Measurements from ENCODE around the gene WDR33.

WDR33 gene

DNA sequence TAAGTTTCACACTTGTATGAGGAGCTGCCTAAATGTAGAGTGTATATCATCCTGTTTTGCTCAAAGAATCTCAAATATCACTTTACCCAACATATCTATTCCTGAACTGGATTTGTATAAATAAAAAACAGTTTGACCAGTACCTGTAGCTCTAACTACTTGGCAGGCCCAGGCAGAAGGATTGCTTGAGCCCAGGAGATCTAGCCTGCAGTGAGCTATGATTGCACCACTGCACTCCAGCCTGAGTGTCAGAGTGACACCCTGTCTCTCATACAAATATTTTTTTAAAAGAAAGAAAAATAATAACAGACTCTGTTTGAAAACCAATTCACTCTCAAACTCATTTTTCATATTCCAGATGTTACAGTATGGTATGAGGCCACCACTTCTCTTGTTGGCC, 127.9 kb downstream of the WDR33 start:
- H3K4me3 ChIP-seq (ENCODE audit: low read depth, low read length), result no peak overlapping the region
- TF ChIP-seq, protein P1, sequence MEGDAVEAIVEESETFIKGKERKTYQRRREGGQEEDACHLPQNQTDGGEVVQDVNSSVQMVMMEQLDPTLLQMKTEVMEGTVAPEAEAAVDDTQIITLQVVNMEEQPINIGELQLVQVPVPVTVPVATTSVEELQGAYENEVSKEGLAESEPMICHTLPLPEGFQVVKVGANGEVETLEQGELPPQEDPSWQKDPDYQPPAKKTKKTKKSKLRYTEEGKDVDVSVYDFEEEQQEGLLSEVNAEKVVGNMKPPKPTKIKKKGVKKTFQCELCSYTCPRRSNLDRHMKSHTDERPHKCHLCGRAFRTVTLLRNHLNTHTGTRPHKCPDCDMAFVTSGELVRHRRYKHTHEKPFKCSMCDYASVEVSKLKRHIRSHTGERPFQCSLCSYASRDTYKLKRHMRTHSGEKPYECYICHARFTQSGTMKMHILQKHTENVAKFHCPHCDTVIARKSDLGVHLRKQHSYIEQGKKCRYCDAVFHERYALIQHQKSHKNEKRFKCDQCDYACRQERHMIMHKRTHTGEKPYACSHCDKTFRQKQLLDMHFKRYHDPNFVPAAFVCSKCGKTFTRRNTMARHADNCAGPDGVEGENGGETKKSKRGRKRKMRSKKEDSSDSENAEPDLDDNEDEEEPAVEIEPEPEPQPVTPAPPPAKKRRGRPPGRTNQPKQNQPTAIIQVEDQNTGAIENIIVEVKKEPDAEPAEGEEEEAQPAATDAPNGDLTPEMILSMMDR (conservative IDR thresholded peaks at IDR 0.05; ENCODE audit: low read depth, low read length), result no peak
- no peak for DNase-seq (ENCODE audit: low read depth)

GRCh38 chr2:127681976-127682857, 128.8 kb downstream of the WDR33 start:
- DNase-seq (ENCODE audit: low read depth), result no peak
- TF ChIP-seq, protein P1 (conservative IDR thresholded peaks at IDR 0.05; ENCODE audit: low read depth, low read length), result no peak
- H3K4me3 ChIP-seq (ENCODE audit: low read depth, low read length), result no peak overlapping the region

- peak overlapping the region; percentile 25 for H3K4me3 ChIP-seq (ENCODE audit: low read depth, low read length)
- DNase-seq (ENCODE audit: low read depth), result peak; percentile 40
- TF ChIP-seq, protein P1 (conservative IDR thresholded peaks at IDR 0.05; ENCODE audit: low read depth, low read length), result no peak
Measured at GRCh38 chr2:127681288-127681804, 129.6 kb downstream of the WDR33 start.

DNA sequence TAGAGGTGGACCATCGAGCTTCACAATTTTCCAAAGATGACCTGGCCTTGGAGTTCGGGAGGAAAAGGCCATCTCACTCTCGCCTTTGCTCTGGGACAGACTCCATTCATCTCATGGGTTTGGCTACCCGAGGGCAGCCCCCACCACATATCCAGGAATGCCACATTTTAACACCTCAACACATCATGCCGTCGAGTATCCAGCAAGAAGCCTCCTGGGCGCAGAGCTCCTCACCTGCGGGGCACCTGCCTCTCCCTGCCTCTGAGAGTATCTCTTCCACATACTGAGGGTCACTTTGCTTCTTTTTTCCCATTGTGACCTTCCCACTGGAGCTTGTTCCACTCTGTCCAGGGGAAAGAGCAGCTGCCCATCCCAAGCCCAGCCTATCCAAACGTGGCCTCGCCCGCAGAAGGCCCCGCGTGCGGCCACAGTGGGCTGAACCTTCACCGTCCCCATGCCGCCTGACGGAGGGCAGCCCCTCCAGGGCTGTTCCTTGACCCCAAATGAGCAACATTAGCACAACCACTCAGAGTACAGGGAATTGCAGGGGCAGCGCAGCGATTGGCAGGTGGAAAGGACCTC, 130.2 kb downstream of the WDR33 start:
- no peak overlapping the region for H3K4me3 ChIP-seq (ENCODE audit: low read depth, low read length)
- DNase-seq (ENCODE audit: low read depth), result no peak
- TF ChIP-seq, protein P1 (conservative IDR thresholded peaks at IDR 0.05; ENCODE audit: low read depth, low read length), result no peak

DNA sequence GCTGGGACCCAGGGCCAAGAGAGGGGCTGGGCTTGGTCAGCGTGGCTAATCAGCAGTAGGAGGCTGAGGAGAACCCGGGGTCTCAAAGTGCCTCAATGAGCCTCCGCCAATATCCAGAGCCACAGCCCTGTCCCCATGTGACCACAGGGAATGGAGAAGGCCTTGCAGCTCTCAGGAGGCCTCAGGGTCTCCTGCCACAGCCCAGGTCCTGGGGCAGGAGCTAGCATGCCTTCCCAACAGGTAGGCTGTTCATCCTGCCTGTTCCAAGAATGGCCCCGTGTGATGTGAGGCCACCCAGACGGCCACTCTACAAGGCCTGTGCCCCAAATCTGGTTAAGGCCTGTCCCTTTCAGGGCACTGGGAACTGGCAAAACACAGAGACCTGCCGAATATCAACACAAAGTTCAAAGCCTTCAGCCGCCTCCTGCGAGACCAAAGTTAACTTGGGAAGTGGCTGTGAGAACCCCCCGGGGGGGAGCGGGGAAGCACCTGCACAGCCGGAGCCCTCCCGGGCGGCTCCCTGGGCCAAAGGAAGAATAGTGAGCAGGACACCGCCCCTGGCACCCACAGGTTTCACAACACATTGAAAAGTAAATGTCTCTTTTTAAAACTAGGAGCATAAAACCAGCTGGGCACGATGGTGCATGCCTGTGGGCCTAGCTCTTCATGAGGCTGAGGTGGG, 131.2 kb downstream of the WDR33 start:
- no peak overlapping the region for H3K4me3 ChIP-seq (ENCODE audit: low read depth, low read length)
- TF ChIP-seq, protein P1 (conservative IDR thresholded peaks at IDR 0.05; ENCODE audit: low read depth, low read length), result no peak

DNA sequence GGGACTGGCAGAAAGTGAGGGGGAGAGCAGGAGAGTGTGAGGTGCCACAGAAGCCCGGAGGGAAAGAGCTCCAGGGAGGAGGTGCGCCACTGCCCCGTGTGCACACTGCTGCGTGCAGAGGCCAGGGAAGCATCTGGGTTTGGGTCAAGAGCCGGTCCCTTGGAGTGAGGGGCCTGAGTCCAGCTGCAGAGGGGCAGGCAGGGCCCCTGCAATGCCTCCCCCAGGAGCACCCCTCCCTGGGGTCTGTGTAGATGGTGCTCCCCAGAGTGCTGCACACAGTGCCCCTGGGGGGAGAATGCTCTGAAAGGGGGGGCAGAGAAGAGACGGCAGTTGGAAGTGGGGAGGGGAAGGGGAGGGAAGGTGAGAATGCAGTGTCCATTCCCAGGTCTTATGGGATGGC, 132.0 kb downstream of the WDR33 start:
- TF ChIP-seq, protein P1 (conservative IDR thresholded peaks at IDR 0.05; ENCODE audit: low read depth, low read length), result no peak
- no peak overlapping the region for H3K4me3 ChIP-seq (ENCODE audit: low read depth, low read length)
- no peak for DNase-seq (ENCODE audit: low read depth)

More for the DNA sequence above, 131.2 kb downstream of the WDR33 start:
- no peak for DNase-seq (ENCODE audit: low read depth)

Data from choroid plexus epithelial cell (primary cell).